ENCODE measurements around the gene TIMM21. TPM values are rescaled to one million over a fixed set of nuclear protein-coding genes. Genes with fewer than 3 reads are reported as not detected.

The TIMM21 gene, protein sequence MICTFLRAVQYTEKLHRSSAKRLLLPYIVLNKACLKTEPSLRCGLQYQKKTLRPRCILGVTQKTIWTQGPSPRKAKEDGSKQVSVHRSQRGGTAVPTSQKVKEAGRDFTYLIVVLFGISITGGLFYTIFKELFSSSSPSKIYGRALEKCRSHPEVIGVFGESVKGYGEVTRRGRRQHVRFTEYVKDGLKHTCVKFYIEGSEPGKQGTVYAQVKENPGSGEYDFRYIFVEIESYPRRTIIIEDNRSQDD
- 21.7 TPM for total RNA-seq (ENCODE audit: insufficient read depth, low replicate concordance)

DNA sequence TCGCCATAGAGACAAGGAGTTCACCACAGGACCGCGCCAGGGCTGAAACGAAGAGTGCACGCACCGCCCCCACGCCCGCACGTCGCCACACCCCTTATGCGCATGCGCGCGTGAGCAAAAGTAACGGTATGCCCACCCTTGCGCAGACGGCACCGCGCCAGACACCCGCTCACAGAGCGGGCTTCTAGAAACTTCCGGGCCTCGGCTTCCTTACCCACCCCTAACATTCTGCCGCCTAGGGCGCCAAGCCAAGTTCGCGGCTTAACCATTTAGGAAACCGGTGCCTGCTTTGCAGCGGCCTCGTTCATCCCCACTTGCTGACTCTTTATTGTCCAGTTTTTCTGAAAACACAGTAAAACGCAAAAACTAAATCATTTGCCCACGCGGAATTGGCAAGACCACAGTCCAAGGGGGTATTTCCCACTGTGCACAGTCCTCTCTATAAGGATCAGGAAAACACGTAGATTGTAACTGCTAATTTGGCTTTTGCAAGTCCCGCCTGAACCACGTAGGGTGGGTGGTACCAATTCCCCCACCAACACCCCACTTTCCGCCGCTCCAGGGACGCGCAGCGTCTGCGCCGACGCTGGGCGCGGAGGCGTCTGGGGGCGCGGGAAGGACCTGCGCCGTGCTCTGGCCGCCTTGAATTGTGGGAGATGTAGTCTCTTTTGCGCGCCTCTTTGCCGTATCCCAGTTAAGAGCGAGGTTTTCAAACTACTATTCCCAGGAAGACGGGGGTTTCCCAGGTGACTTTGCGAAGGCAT is at the start of gene TIMM21, which contains the start of gene FBXO15:
TIMM21 (plus strand) TSS at position 745 of the 764 bp plus-strand sequence. CDS start 286 bp downstream, outside the sequence.
FBXO15 (minus strand) TSS at position 56 of the 764 bp plus-strand sequence; CDS start at position 7, 49 bp downstream.
- DNase-seq (ENCODE audit: low spot score) = peak; percentile 99

DNA sequence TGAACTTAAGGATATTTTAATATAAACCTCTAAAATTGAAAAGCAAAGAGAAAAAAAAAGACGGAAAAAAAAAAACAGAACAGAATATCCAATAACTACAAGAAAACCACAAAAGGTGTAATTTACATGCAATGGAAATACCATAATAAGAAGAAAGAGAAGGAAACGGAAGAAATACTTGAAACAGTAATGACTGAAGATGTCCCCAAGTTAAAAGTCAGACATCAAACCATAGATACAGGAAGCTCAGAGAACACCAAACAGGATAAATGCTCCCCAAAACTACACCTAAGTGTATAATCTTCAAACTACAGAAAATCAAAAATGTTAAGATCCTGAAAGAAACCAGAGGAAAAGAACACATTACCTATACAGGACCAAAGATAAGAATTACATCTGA is 39.9 kb upstream of the TIMM21 start:
- no peak for DNase-seq (ENCODE audit: low spot score)

DNA sequence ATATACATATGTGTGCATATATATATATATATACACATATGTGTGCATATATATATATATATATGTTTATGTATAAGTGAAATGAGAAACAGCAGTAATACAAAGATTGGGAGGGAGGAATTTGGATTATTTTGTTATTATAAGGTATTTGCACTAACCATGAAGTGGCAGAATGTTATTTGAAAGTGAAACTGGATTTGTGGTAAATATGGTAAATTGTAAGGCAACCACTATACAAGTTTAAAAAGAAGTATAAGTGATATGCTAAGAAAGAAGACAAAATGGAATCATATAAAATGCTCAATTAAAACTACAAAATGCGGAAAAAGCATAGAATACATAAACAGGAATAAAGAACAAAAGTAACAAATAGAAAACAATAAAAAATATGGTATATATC is 38.2 kb upstream of the TIMM21 start:
- DNase-seq (ENCODE audit: low spot score) = no peak

DNA sequence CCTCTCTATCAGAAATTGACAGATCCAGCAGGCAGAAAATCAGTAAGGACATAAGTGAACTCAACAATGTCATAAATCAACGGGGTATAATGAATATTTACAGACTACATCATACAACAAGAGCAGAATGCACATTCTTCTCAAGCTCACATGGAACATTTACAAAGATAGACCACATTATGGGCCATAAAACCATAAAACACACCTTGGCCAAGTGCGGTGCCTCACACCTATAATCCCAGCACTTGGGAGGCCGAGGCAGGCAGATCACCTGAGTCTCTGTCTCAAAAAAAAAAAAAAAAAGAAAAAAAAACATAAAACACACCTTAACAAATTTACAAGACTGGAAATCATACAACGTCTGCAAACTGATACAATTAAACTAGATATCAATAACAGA is 37.3 kb upstream of the TIMM21 start:
- DNase-seq (ENCODE audit: low spot score) = no peak

DNA sequence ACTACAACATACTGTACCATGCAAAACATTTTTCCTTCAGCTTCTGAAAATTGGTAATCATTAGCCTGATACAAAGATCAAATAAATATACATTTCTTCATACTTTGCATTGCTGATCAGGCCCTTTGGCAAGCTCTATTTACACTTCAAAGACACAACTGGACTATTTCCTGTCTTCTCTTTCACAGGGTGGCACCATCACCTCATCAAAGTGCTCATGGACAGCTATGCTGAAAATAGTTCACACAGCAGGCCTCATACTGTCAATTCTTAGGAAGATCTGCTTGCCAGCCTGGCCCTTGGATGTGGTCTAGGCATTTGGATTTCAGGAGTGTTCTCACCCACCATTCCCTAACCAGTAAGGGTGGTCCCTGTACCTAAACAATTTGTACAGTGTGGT is 34.6 kb upstream of the TIMM21 start:
- no peak for DNase-seq (ENCODE audit: low spot score)

DNA sequence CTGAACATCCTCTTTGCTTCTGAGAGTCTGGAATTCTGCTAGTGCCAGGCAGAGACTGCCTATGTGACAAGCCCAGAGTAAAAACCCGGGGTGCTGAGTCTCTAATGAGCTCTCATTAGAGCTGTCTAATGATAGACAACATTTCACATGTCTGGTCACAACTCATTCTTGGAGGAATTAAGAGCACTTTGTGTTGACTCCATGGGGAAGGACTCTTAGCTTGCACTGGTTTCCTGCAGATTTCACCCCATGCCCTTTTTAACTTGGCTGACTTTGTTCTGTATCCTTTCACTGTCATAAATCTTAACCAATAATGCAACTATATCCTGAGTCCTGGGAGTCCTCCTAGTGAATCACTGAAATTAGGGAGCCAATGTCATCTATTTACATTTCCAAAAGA is 34.2 kb upstream of the TIMM21 start:
- DNase-seq (ENCODE audit: low spot score) = no peak

DNA sequence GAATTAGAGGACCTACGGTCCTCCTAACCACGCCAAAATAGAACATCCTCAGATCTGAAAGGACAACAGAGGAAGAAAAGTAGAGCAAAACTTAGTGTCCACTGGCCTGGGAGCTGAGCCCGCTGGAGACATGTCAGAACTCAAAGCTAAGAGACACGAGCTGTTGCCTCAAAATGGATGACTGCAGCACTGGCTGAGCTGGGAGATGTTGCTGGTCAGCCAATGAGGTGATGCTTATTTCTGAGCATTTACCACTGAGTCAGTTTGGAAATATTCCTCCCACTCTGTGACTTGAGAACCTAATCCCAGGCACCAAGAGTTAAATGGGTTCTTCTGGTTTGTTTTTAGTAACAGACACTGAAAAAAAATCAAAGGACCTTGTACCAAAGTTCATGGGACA is 33.3 kb upstream of the TIMM21 start:
- DNase-seq (ENCODE audit: low spot score) = peak; percentile 10

DNA sequence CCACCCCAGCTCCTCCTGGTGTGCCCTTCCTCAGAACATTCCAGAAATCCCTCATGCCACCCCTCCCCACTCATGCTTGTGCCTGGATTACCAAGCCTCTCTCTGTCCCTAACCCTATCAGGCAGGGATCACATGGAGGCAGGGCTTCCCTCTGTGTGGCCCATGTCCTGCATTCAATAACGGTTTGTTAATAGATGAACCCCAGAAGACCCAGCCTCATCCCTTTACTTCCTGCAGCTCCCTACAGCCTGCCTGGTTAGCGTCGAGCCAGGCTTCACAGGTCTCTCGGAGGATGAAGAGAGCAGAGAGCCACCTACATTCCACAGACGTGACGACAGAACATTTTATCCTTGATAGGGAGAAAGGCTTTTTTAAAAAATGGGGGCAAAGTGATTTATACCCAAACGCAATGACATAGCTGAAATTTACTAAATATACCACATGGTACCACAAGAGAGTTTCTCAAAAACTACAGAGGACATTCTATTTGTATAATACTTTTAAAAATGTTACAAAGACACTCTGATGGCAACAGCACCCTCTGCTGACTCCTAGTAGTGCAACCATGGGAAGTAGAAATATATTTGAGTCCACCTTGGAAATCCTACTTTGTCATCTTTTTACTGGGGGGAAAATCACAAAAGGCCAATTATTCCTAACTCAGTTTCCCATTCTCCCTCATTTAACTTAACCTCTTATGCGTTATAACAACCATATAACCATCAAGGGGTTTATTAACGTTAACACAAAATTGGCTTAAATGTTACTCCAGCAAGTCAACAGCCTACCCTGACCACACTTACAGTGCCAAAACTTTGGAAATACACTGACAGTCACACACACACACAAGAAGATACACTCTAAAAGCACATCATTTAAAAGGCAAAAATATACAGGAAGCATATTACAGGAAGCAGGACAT is 31.4 kb upstream of the TIMM21 start:
- peak; percentile 61 for DNase-seq (ENCODE audit: low spot score)

DNA sequence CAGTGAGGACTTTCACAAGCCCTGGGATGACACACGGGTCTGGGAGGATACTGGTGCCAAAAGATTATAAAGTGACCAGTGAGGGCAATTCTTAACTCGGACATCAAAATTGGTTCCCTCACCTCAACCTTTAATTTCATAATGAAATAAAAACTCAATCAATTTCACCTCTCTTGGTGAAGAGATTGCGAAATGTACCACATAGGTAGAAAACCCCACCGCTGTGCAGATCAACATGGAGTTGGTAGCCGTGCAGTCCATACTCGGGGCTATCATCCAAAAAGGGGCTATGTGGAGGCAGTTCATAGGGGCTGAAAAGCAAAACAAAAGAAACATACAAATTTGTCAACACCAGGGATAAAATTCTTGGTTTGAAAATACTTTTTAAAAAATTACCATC is 25.1 kb upstream of the TIMM21 start:
- DNase-seq (ENCODE audit: low spot score) = no peak

DNA sequence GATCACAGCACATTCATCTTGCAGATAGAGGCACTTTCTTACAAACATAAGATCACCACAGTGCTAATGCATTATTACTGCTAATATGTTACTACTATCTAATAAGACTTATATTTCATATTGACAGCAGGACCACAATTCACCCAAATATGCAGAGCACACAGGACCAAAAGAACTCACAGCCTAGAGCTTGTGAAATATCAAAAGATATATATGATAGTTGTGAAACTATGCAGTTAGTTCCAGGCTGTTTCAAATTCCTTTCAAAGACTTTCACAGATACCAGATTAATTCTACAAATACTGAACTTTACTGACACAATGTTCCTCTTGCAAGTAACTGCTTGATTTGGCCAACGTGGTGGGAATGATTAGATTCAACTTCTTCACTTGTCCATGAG is 23.7 kb upstream of the TIMM21 start:
- DNase-seq (ENCODE audit: low spot score) = no peak

DNA sequence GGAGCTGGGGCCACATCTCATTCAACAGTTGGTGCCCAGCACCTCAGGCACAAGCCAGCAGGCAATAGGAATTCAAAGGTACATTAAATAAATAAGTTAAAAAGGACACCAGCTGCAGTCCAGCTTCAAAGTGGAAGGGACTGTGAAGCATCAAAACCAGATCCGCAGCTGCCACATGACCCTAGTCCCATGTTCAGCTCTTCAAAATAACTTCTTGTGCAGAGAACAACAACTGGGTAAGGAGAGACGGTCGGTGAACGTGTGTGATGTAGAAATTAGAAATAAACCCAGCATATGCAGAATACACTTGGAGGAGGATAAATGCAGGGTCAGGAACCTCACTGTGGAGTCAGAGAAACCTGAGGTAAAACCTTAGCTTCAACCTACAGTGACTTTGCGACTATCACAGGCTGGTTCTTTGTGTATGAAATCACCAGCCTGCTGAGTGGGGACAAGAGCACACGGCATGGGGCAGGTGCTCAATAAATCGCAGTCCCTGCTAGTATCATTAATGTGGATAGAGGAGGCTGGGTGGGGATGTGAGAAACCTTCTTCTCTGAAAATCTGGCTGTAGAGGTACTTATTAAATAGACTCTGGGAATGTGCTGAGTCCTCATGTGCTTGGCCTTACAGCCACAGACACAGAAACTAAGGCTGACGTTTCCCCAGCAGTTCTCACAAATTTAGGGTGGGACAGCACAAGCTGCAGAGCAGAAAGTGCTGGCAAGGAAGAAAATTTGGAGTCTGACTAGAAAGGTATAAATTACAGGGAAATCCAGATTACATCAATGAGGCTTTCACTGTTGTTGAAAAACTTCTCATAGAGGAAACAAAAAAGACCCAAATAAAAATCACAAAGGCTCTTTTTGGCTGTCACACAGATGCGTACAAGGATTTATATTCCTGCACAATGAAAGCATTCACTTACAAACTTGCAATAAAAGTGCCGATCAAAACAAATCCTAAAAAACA is 21.4 kb upstream of the TIMM21 start:
- DNase-seq (ENCODE audit: low spot score) = no peak

DNA sequence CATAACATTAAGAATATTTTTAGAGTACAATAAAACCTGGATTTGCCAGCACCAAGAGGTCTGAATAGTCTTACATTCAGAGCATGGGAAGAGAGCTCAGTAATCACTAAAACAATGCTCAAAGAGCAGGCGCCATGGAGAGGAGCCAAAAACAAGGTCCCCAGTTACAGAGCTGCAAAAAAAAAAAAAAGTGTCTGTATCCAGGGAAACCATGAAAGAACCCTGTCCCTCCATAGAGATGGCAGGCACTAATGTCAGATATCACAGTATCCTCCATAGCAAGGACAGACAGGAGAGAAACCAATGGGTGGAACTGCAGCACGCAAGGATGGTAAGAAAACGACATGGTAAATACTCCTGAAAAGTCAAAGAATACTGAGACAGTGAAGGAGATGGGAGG is 20.2 kb upstream of the TIMM21 start:
- no peak for DNase-seq (ENCODE audit: low spot score)

DNA sequence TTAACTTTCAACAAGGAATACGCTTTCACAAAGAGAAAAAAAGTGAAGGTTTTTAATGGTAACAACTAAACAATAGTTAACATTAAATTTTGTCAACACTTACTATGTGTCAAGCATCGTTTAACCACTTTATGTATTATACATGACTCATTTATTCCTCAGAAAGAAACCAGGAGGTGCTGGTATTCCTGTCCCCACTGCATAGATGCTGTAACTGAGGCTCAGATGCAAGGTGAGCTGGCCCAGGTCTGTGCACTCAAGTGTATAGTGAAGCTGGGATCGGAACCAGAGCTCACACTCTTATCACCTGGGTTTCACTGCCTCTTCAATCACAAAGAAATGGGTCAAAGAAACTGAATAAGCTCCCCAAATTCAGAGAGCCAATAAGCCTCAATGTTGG is 17.2 kb upstream of the TIMM21 start:
- DNase-seq (ENCODE audit: low spot score) = no peak

DNA sequence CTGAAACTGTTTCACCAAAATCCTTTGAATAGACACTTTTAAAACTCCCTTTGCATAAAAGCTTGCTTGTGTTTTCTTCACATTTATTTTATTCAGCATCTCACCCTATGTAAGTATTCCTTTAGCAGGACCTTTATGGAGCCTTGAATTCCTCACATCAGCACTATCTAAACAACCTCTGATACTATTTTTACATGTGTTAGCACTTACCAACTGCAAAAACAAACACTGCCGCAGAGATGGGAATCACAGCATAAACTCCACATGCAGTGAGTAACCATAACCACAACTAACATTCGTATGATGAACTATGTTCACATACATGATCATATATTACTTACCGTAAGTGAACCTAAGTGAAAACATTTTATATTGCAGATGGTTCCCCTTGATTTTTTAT is 16.1 kb upstream of the TIMM21 start:
- DNase-seq (ENCODE audit: low spot score) = no peak

DNA sequence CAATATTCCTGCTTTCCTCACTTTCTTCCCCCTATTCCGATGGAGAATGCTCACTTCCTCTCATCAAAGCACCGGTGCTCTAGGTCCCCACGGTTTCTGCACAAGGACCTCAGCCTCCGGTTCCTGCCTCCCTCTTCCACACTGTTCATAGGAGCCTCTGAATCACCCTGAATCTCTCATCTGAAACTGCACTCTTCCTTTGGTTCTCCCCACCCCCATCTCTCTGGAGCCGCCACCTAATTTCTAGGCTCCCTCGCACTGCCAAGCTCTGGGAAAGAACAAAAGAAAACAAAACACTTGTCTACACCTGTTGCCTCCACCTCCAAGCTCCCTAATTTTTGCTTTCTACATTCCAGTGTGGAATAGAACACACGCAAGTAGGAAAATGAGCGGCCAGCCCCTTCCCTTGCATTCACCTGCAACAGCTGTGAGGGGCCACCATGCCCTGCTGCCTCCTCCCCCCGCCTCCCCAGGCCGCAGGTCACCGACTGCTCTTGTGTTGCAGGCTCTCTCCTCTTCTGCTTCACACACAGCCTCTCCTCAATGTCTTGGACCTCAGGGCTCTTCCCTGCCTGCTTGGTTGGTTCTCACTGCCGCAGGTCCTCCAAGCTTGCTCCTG is 10.3 kb upstream of the TIMM21 start:
- DNase-seq (ENCODE audit: low spot score) = no peak

DNA sequence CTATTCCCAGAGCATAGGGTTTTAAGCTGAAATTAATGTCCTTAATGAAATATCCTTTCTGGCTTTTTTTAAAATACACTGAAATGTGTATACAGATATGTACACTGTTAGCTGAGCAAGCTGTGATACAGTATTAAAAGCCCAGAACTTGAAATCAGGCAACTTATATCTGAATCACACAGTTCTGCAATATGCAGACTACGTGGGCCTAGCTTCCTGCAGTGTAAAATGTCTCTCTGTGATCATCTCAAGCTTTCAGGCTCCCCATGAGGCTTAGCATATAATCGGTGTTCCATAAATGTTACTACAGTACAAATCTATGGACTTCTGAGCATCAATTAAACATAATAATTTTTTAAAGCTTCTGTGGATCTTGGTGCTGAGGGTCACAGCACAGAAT is 8.9 kb upstream of the TIMM21 start:
- no peak for DNase-seq (ENCODE audit: low spot score)

DNA sequence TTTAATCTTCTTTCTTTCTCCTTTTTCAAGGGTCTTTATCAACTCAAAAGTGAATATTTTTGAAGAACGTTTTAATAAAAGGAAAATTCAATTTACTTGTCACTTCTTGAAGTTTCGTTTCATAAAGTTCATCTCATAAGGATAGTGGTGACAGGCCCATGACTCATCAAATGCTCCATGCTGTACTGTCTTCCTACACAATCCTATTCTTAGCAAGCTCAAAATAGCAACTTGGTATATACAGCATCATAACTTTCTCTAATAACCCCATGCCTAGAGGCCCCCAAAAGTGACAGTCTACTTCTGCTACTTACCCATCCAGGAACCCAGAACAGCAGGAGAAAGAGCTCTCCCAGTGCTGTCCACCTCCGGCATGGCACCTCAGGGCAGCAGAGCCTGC is 8.4 kb upstream of the TIMM21 start:
- peak; percentile 11 for DNase-seq (ENCODE audit: low spot score)

DNA sequence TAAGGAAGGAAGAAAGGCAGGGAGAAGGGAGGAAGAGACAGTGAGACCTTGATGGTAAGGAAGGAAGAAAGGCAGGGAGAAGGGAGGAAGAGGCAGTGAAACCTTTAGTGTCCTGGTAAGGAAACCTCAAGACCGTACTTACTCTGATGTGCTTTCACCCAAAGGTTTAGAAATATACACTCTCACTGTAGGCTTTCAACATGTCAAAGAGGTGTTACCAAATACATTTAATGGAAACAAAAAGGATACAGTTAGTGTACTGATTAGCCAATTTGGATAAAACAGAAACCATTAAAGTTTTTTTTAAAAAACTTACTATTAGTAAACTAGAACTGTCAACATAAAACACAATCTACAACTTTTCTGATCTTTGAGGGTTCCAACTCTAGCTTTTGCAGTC is 7.7 kb upstream of the TIMM21 start:
- DNase-seq (ENCODE audit: low spot score) = no peak

DNA sequence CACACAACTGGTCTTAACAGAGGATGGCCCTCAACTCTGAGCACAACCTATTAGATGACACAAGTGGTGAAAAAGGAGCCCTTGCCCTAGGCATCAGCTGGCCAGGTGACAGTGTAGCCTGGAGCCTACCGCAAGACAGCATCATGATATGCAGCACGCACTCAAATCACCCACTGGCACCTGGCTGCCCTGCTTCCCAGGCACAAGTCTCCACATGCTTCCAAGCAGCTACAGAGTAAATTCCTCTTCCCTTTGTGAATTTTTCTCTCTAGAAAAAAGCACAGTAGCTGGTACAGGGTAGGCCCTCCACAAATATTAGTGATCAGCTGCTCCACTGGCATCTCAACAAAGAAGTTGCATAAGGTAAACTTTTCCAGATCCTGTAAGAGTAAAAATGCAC is 6.7 kb upstream of the TIMM21 start:
- DNase-seq (ENCODE audit: low spot score) = peak; percentile 47

DNA sequence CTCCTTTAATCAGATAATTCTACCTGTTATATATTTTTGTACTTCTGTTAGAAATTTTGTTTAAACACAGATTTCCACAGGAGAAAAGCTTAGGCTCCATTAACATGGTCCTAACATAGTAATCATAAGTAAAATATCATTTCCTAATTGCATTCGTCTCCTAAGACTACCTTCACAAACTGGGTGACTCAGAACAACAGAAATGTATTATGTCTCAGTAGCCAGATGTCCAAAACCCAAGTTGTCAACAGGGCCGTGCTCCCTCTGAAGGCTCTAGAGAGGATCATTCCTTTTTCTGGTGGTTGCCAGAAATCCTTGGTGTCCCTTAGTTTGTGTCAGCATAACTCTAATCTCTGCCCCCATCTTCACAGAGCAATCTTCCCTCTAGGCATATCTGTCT is 6.1 kb upstream of the TIMM21 start:
- no peak for DNase-seq (ENCODE audit: low spot score)

Measured in umbilical cord (tissue), 2 donors.